HepG2 (cell line): ENCODE results near the gene CDYL.

Source experiments
- EZH2 ChIP-seq: conservative IDR thresholded peaks from 2 replicates; pipeline ENCODE4 v1.6.1; 2012; ENCODE audit warnings: mild to moderate bottlenecking, low read depth, low read length, moderate library complexity
- GTF2F1 ChIP-seq: fragments of 150-350 bp; IDR thresholded peaks from 2 replicates; pipeline ENCODE4 v1.6.1; 2014; ENCODE audit warnings: low read length
- MYC ChIP-seq: sonication (generic); formaldehyde crosslinking; IDR thresholded peaks from 2 replicates; pipeline ENCODE4 v1.9.0; 2021; ENCODE audit warnings: missing genetic modification reagents, borderline replicate concordance
- POLR2A ChIP-seq, 2 experiments: IDR thresholded peaks; 2 replicates each; pipeline ENCODE4 v1.6.1; 2011; ENCODE audit warnings: low read depth in 2 of 2, low read length in 2 of 2, mild to moderate bottlenecking in 1 of 2, moderate library complexity in 1 of 2; ENCODE audit not compliant: insufficient read depth in 1 of 2
- POLR2G ChIP-seq: fragments of 200-400 bp; formaldehyde crosslinking; IDR thresholded peaks from 2 replicates; pipeline ENCODE4 v1.6.1; 2018; ENCODE audit warnings: mild to moderate bottlenecking, low read depth, low read length, moderate library complexity
- ZC3H4 ChIP-seq: sonication (generic); formaldehyde crosslinking; IDR thresholded peaks from 2 replicates; pipeline ENCODE4 v1.4.0; 2020; ENCODE audit warnings: missing genetic modification reagents, borderline replicate concordance
- ZFP36 ChIP-seq: fragments of 150-350 bp; IDR thresholded peaks from 2 replicates; pipeline ENCODE4 v1.6.1; 2018; ENCODE audit warnings: borderline replicate concordance, low read length, low read depth; ENCODE audit not compliant: partially characterized antibody
- ZNF224 ChIP-seq: sonication (generic); formaldehyde crosslinking; IDR thresholded peaks from 2 replicates; pipeline ENCODE4 v1.5.0; 2020; ENCODE audit warnings: mild to moderate bottlenecking, missing genetic modification reagents
- ZNF713 ChIP-seq: sonication (generic); formaldehyde crosslinking; IDR thresholded peaks from 2 replicates; pipeline ENCODE4 v1.4.0; 2020; ENCODE audit warnings: mild to moderate bottlenecking, missing genetic modification reagents
- TF ChIP-seq, protein P1 (sequence below): sonication (generic); formaldehyde crosslinking; IDR thresholded peaks from 2 replicates; pipeline ENCODE4 v1.5.0; 2020; ENCODE audit warnings: mild to moderate bottlenecking, missing genetic modification reagents, moderate library complexity
- TF ChIP-seq, protein P2 (sequence below): IDR thresholded peaks from 2 replicates; pipeline ENCODE4 v1.4.0; 2020; ENCODE audit warnings: mild to moderate bottlenecking, missing genetic modification reagents
- TF ChIP-seq, protein P3 (sequence below): sonication (generic); formaldehyde crosslinking; IDR thresholded peaks from 2 replicates; pipeline ENCODE4 v1.4.0; 2020; ENCODE audit warnings: low read depth, mild to moderate bottlenecking, missing genetic modification reagents

DNA sequence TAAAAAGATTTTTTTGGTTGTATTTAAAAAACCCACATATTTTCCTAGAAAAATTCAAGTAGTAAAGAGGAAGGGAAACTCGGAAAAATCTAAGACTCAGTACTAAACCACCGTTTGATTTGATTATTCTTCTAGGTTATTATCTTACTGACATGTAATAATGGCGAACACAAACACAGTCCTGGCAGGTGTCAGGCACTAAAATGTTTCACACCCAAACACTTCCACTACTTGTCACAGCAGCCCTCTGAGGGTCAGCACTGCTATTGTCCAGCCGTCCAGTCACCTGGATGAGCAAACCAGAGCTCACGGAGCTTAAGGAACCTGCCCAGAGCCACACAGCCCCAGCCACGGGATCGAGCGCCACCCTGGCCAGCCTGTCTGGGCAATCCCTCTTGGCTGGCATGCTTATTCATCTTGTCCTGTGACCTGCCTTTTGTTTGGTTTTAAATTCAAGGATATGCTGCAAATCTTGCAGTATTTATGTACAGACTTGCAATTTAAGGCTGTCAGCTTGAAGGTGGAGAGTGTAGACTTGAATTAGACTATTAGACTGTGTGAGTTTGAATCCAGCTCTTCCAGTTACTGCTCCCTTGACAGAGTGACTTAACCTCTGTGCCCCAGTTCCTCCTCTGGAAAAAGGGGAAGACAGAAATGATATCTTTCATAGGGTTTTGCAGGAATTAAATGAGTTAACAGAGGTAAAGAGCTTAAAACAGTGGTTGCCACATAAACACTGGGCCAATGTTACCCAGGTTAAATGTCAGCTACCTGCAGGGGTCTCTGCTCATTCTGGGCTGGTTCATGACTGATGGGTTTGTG is 82.2 kb downstream of the CDYL start:
- TF ChIP-seq POLR2A (IDR thresholded peaks at IDR 0.05; ENCODE audit: insufficient read depth in 1 of 2, low read depth in 2 of 2, low read length in 2 of 2) (no peak), ZFP36 (no peak), MYC (CRISPR knock-in tag) (no peak), ZNF224 (CRISPR knock-in tag) (no peak), POLR2G (no peak), ZNF713 (CRISPR knock-in tag) (no peak), EZH2 (no peak), ZC3H4 (CRISPR knock-in tag) (no peak), GTF2F1 (no peak)
- TF ChIP-seq, protein P1, sequence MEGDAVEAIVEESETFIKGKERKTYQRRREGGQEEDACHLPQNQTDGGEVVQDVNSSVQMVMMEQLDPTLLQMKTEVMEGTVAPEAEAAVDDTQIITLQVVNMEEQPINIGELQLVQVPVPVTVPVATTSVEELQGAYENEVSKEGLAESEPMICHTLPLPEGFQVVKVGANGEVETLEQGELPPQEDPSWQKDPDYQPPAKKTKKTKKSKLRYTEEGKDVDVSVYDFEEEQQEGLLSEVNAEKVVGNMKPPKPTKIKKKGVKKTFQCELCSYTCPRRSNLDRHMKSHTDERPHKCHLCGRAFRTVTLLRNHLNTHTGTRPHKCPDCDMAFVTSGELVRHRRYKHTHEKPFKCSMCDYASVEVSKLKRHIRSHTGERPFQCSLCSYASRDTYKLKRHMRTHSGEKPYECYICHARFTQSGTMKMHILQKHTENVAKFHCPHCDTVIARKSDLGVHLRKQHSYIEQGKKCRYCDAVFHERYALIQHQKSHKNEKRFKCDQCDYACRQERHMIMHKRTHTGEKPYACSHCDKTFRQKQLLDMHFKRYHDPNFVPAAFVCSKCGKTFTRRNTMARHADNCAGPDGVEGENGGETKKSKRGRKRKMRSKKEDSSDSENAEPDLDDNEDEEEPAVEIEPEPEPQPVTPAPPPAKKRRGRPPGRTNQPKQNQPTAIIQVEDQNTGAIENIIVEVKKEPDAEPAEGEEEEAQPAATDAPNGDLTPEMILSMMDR (CRISPR knock-in tag) = no peak
- TF ChIP-seq, protein P2, sequence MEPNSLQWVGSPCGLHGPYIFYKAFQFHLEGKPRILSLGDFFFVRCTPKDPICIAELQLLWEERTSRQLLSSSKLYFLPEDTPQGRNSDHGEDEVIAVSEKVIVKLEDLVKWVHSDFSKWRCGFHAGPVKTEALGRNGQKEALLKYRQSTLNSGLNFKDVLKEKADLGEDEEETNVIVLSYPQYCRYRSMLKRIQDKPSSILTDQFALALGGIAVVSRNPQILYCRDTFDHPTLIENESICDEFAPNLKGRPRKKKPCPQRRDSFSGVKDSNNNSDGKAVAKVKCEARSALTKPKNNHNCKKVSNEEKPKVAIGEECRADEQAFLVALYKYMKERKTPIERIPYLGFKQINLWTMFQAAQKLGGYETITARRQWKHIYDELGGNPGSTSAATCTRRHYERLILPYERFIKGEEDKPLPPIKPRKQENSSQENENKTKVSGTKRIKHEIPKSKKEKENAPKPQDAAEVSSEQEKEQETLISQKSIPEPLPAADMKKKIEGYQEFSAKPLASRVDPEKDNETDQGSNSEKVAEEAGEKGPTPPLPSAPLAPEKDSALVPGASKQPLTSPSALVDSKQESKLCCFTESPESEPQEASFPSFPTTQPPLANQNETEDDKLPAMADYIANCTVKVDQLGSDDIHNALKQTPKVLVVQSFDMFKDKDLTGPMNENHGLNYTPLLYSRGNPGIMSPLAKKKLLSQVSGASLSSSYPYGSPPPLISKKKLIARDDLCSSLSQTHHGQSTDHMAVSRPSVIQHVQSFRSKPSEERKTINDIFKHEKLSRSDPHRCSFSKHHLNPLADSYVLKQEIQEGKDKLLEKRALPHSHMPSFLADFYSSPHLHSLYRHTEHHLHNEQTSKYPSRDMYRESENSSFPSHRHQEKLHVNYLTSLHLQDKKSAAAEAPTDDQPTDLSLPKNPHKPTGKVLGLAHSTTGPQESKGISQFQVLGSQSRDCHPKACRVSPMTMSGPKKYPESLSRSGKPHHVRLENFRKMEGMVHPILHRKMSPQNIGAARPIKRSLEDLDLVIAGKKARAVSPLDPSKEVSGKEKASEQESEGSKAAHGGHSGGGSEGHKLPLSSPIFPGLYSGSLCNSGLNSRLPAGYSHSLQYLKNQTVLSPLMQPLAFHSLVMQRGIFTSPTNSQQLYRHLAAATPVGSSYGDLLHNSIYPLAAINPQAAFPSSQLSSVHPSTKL (CRISPR knock-in tag) = no peak
- TF ChIP-seq, protein P3, sequence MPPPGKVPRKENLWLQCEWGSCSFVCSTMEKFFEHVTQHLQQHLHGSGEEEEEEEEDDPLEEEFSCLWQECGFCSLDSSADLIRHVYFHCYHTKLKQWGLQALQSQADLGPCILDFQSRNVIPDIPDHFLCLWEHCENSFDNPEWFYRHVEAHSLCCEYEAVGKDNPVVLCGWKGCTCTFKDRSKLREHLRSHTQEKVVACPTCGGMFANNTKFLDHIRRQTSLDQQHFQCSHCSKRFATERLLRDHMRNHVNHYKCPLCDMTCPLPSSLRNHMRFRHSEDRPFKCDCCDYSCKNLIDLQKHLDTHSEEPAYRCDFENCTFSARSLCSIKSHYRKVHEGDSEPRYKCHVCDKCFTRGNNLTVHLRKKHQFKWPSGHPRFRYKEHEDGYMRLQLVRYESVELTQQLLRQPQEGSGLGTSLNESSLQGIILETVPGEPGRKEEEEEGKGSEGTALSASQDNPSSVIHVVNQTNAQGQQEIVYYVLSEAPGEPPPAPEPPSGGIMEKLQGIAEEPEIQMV = no peak
